Fibroblast of the aortic adventitia (primary cell): Measurements from ENCODE around the gene ACE2. TPM values are rescaled to one million over a fixed set of nuclear protein-coding genes. Genes with fewer than 3 reads are reported as not detected.

Source experiments
- DNase-seq: peaks from one replicate; pipeline ENCODE4 v3.0.0-alpha.2; 2010; ENCODE audit warnings: low read depth
- H3K4me3 ChIP-seq: 2 replicates; pipeline ENCODE4 v1.5.1; 2011; ENCODE audit warnings: low read depth, mild to moderate bottlenecking, control low read depth, low read length, moderate library complexity
- total RNA-seq: library from RNA; depleted of rRNA; stranded (reverse); fragments of >200 nt; gene quantifications from 2 replicates; pipeline ENCODE4 v1.2.3, GENCODE V29; 2012; ENCODE audit warnings: low replicate concordance
- TF ChIP-seq, protein P1 (sequence below): IDR thresholded peaks from 2 replicates; pipeline ENCODE4 v1.5.1; 2011; ENCODE audit warnings: mild to moderate bottlenecking, low read length, control low read depth, inconsistent platforms; ENCODE audit not compliant: insufficient read depth

The ACE2 gene
- total RNA-seq, 1 donor, result 0.09 TPM

- TF ChIP-seq, protein P1, sequence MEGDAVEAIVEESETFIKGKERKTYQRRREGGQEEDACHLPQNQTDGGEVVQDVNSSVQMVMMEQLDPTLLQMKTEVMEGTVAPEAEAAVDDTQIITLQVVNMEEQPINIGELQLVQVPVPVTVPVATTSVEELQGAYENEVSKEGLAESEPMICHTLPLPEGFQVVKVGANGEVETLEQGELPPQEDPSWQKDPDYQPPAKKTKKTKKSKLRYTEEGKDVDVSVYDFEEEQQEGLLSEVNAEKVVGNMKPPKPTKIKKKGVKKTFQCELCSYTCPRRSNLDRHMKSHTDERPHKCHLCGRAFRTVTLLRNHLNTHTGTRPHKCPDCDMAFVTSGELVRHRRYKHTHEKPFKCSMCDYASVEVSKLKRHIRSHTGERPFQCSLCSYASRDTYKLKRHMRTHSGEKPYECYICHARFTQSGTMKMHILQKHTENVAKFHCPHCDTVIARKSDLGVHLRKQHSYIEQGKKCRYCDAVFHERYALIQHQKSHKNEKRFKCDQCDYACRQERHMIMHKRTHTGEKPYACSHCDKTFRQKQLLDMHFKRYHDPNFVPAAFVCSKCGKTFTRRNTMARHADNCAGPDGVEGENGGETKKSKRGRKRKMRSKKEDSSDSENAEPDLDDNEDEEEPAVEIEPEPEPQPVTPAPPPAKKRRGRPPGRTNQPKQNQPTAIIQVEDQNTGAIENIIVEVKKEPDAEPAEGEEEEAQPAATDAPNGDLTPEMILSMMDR, result no peak
- H3K4me3 ChIP-seq, result no peak overlapping the region
These were observed 84.8 kb downstream of the ACE2 start for GRCh38 chrX:15515931-15516330.

GRCh38 chrX:15514279-15514678, 86.5 kb downstream of the ACE2 start:
- no peak overlapping the region for H3K4me3 ChIP-seq
- TF ChIP-seq, protein P1, result no peak
- no peak for DNase-seq

More at GRCh38 chrX:15515931-15516330, 84.8 kb downstream of the ACE2 start:
- no peak for DNase-seq

- TF ChIP-seq, protein P1, result no peak
- no peak overlapping the region for H3K4me3 ChIP-seq
- DNase-seq, result no peak
These were observed 88.3 kb downstream of the ACE2 start for GRCh38 chrX:15512401-15512965.

GRCh38 chrX:15511563-15511962, 89.2 kb downstream of the ACE2 start:
- TF ChIP-seq, protein P1, result no peak
- no peak for DNase-seq
- H3K4me3 ChIP-seq, result no peak overlapping the region

Other genes starting within 250 kb of the ACE2 start
- 0.90 and 1.6 TPM in 2 replicates for gene VEGFD, start 216.5 kb downstream of the ACE2 start, total RNA-seq
- gene PIR, start 107.6 kb downstream of the ACE2 start, total RNA-seq, result 15.9 and 40.8 TPM in 2 replicates
- 0.18 and 0.90 TPM in 2 replicates for gene BMX, start 100.2 kb downstream of the ACE2 start, total RNA-seq
- 0.18 TPM in 1 of 2 replicates, not detected in the other for gene CLTRN, start 63.8 kb upstream of the ACE2 start, total RNA-seq
- 9.1 and 39.6 TPM in 2 replicates for gene CA5B, start 137.3 kb upstream of the ACE2 start, total RNA-seq
- 3.4 and 6.0 TPM in 2 replicates for gene ZRSR2, start 189.5 kb upstream of the ACE2 start, total RNA-seq